CD4-positive, alpha-beta T cell treated with Interleukin-4 for 4 hours (primary cell): Measurements from ENCODE around the gene HIPK2.
"Not testable (repeated sequence)": the region's sequence is repeated elsewhere in the genome, so short reads cannot be mapped to it uniquely, and the experiment has no call there.

Experiments used
- DNase-seq: peaks from one replicate; pipeline ENCODE4 v3.0.0-alpha.2; 2020

Gene HIPK2

GRCh38 chr7:139559364-139560105 is 218.3 kb downstream of the HIPK2 start:
- DNase-seq: no peak

GRCh38 chr7:139557857-139558581 is 219.8 kb downstream of the HIPK2 start:
- DNase-seq: no peak

- not testable (repeated sequence) for DNase-seq
Observed at GRCh38 chr7:139553991-139554700, 223.7 kb downstream of the HIPK2 start.

- DNase-seq: no peak
Observed at GRCh38 chr7:139548302-139549028, 229.3 kb downstream of the HIPK2 start.

- no peak for DNase-seq
Observed at GRCh38 chr7:139544645-139545044, 233.2 kb downstream of the HIPK2 start.

GRCh38 chr7:139543801-139544603 is 233.8 kb downstream of the HIPK2 start:
- no peak for DNase-seq

- no peak for DNase-seq
Observed at GRCh38 chr7:139542308-139543151, 235.3 kb downstream of the HIPK2 start.

GRCh38 chr7:139541600-139542307 is 236.0 kb downstream of the HIPK2 start:
- DNase-seq: no peak

- DNase-seq: no peak
Observed at GRCh38 chr7:139540203-139540602, 237.6 kb downstream of the HIPK2 start.

- no peak for DNase-seq
Observed at GRCh38 chr7:139538881-139539635, 238.7 kb downstream of the HIPK2 start.

GRCh38 chr7:139536152-139536551 is 241.6 kb downstream of the HIPK2 start:
- DNase-seq: no peak

- DNase-seq: no peak
Observed at GRCh38 chr7:139534966-139535651, 242.7 kb downstream of the HIPK2 start.

- no peak for DNase-seq
Observed at GRCh38 chr7:139534096-139534495, 243.7 kb downstream of the HIPK2 start.

GRCh38 chr7:139532636-139533155 is 245.1 kb downstream of the HIPK2 start:
- no peak for DNase-seq

GRCh38 chr7:139531094-139531493 is 246.7 kb downstream of the HIPK2 start:
- DNase-seq: no peak

- no peak for DNase-seq
Observed at GRCh38 chr7:139526578-139527544, 250.9 kb downstream of the HIPK2 start.

GRCh38 chr7:139525750-139526149 is 252.0 kb downstream of the HIPK2 start:
- DNase-seq: no peak

GRCh38 chr7:139525239-139525638 is 252.6 kb downstream of the HIPK2 start:
- DNase-seq: no peak
